ENCODE measurements around the gene NPTXR. TPM values are rescaled to one million over a fixed set of nuclear protein-coding genes. Genes with fewer than 3 reads are reported as not detected.

NPTXR gene
- total and polyA plus RNA-seq, 8 donors, result 4.5 to 13.3 (median 9.2) TPM

GRCh38 chr22:38830026-38830844, 13.6 kb downstream of the NPTXR start:
- no peak for DNase-seq
- no peak for TF ChIP-seq CTCF (IDR thresholded peaks at IDR 0.05)
- Histone ChIP-seq H3K4me3 (no peak overlapping the region), H3K36me3 (no peaks in the 10 kb centered on the region), H3K27ac (no peak overlapping the region), H3K4me1 (peaks cover 0 to 5% of the 10 kb centered on the region in 2 donors), H3K9me3 (no peaks in the 10 kb centered on the region), H3K27me3 (peaks cover 0 to 4% of the 10 kb centered on the region in 2 donors)
- no peak for ATAC-seq
- intact Hi-C loops (cut with DNase I), result no loop called here

- H3K4me1 ChIP-seq, result peaks cover 0 to 5% of the 10 kb centered on the region in 2 donors
- no peaks in the 10 kb centered on the region for H3K9me3 ChIP-seq
- DNase-seq (no peak), ATAC-seq (no peak)
- no peak for TF ChIP-seq CTCF (IDR thresholded peaks at IDR 0.05)
- H3K4me3 ChIP-seq, result no peak overlapping the region
- no peak overlapping the region for H3K27ac ChIP-seq
- H3K36me3 ChIP-seq, result no peaks in the 10 kb centered on the region
- intact Hi-C loops (cut with DNase I), result no loop called here
- no peaks in the 10 kb centered on the region for H3K27me3 ChIP-seq
Observed at GRCh38 chr22:38829485-38829884, 14.3 kb downstream of the NPTXR start.

GRCh38 chr22:38828616-38829205, 15.1 kb downstream of the NPTXR start:
- intact Hi-C loops (cut with DNase I), result no loop called here
- Histone ChIP-seq H3K9me3 (no peaks in the 10 kb centered on the region), H3K27ac (no peak overlapping the region), H3K4me3 (no peak overlapping the region), H3K4me1 (peaks cover 0 to 5% of the 10 kb centered on the region in 2 donors), H3K27me3 (no peaks in the 10 kb centered on the region), H3K36me3 (no peaks in the 10 kb centered on the region)
- DNase-seq (no peak), ATAC-seq (no peak)
- TF ChIP-seq CTCF (IDR thresholded peaks at IDR 0.05), result no peak

GRCh38 chr22:38828191-38828590, 15.6 kb downstream of the NPTXR start:
- no peak for DNase-seq
- H3K36me3 ChIP-seq, result no peaks in the 10 kb centered on the region
- peaks cover 0 to 5% of the 10 kb centered on the region in 2 donors for H3K4me1 ChIP-seq
- no peaks in the 10 kb centered on the region for H3K9me3 ChIP-seq
- H3K27me3 ChIP-seq, result no peaks in the 10 kb centered on the region
- intact Hi-C loops (cut with DNase I), result no loop called here
- ATAC-seq, result no peak
- TF ChIP-seq CTCF (IDR thresholded peaks at IDR 0.05), result no peak
- no peak overlapping the region for H3K27ac ChIP-seq
- H3K4me3 ChIP-seq, result no peak overlapping the region

GRCh38 chr22:38827510-38827909, 16.3 kb downstream of the NPTXR start:
- H3K4me1 ChIP-seq, result peaks cover 0 to 5% of the 10 kb centered on the region in 2 donors
- no peak overlapping the region for H3K4me3 ChIP-seq
- H3K27me3 ChIP-seq, result no peaks in the 10 kb centered on the region
- H3K27ac ChIP-seq, result no peak overlapping the region
- no peaks in the 10 kb centered on the region for H3K9me3 ChIP-seq
- ATAC-seq (no peak), DNase-seq (no peak)
- H3K36me3 ChIP-seq, result no peaks in the 10 kb centered on the region
- intact Hi-C loops (cut with DNase I), result no loop called here
- TF ChIP-seq CTCF (IDR thresholded peaks at IDR 0.05), result no peak

Measured in left lung (tissue), 10 donors.